Caco-2 (cell line): ENCODE data around the gene ST3GAL3. TPM values are rescaled to one million over a fixed set of nuclear protein-coding genes. Genes with fewer than 3 reads are reported as not detected.

Experiments
- BruUV-seq: library from RNA; stranded (reverse); fragments of 400-500 nt; replicated peaks from 2 replicates; lab custom pipeline; 2021; lab: Mats Ljungman, UMichigan
- CTCF ChIA-PET: fragments of 300-600 bp; sonication (Branson Sonifier 250); formaldehyde crosslinking; loops from one replicate; lab custom pipeline; 2022; ENCODE audit warnings: antibody characterized with exemption; lab: Charles Lee
- POLR2A ChIA-PET: fragments of 300-600 bp; sonication (Branson Sonifier 250); formaldehyde crosslinking; loops from one replicate; lab custom pipeline; 2022; ENCODE audit warnings: antibody characterized with exemption; lab: Charles Lee
- DNase-seq, 2 experiments: peaks; one replicate each; pipeline versions ENCODE4 v3.0.0 to v3.0.0-alpha.2; 2020 to 2022
- H3K27me3 ChIP-seq: replicated peaks from 2 replicates; pipeline ENCODE4 v1.6.0; 2011; ENCODE audit warnings: low read length; ENCODE audit not compliant: control insufficient read depth, insufficient read depth
- H3K36me3 ChIP-seq: 2 replicates; pipeline ENCODE4 v1.5.1; 2011; ENCODE audit warnings: low read length; ENCODE audit not compliant: control insufficient read depth, insufficient read depth
- H3K4me1 ChIP-seq: fragments of 250-450 bp; sonication (Bioruptor Pico); 2 replicates; pipeline ENCODE4 v1.5.1; 2020; ENCODE audit warnings: mild to moderate bottlenecking
- H3K4me3 ChIP-seq: 2 replicates; pipeline ENCODE4 v1.5.1; 2011; ENCODE audit warnings: low read depth, mild to moderate bottlenecking, control low read depth, low read length
- H3K9me3 ChIP-seq: fragments of 250-450 bp; sonication (Bioruptor Pico); 2 replicates; pipeline ENCODE4 v1.5.1; 2020; ENCODE audit warnings: mild to moderate bottlenecking, moderate library complexity
- H3K27ac Mint-ChIP-seq: one replicate; pipeline ENCODE4 v1.8.0; 2022; ENCODE audit warnings: mixed read lengths; ENCODE audit not compliant: unreplicated experiment
- H3K27me3 Mint-ChIP-seq: one replicate; pipeline ENCODE4 v1.8.0; 2022; ENCODE audit warnings: mixed read lengths; ENCODE audit not compliant: insufficient read depth, unreplicated experiment
- H3K36me3 Mint-ChIP-seq: one replicate; pipeline ENCODE4 v1.8.0; 2022; ENCODE audit warnings: mild to moderate bottlenecking, mixed read lengths; ENCODE audit not compliant: insufficient read depth, unreplicated experiment
- H3K4me1 Mint-ChIP-seq: one replicate; pipeline ENCODE4 v1.8.0; 2022; ENCODE audit warnings: low read depth, mixed read lengths; ENCODE audit not compliant: unreplicated experiment
- H3K4me3 Mint-ChIP-seq: one replicate; pipeline ENCODE4 v1.8.0; 2022; ENCODE audit warnings: mild to moderate bottlenecking, moderate library complexity, mixed read lengths; ENCODE audit not compliant: unreplicated experiment
- H3K9me3 Mint-ChIP-seq: one replicate; pipeline ENCODE4 v1.8.0; 2022; ENCODE audit warnings: mixed read lengths; ENCODE audit not compliant: unreplicated experiment
- CTCF ChIP-seq, 2 experiments: fragments of 200-600 bp in 1 of 2; IDR thresholded peaks; 1 replicate in 1 of 2; 2 replicates in 1 of 2; pipeline versions ENCODE4 v1.5.1 to v1.8.0; 2011 to 2022; ENCODE audit warnings: antibody characterized with exemption in 1 of 2, control low read depth in 1 of 2, inconsistent platforms in 1 of 2, low read depth in 1 of 2, low read length in 1 of 2, mild to moderate bottlenecking in 1 of 2, moderate library complexity in 1 of 2; ENCODE audit not compliant: insufficient read depth in 1 of 2, severe bottlenecking in 1 of 2, unreplicated experiment in 1 of 2
- intact Hi-C: fragments of 100-400 bp; cut with micrococcal nuclease; formaldehyde crosslinking; loops from one replicate; pipeline ENCODE4 v1.10.0; 2022; ENCODE audit not compliant: unreplicated experiment
- total RNA-seq: library from RNA; stranded (reverse); gene quantifications from 2 replicates; pipeline ENCODE4 v1.2.3, GENCODE V29; 2022

ST3GAL3 gene
- total RNA-seq, 1 experiment from 2014 or later: 5.6 TPM

DNA sequence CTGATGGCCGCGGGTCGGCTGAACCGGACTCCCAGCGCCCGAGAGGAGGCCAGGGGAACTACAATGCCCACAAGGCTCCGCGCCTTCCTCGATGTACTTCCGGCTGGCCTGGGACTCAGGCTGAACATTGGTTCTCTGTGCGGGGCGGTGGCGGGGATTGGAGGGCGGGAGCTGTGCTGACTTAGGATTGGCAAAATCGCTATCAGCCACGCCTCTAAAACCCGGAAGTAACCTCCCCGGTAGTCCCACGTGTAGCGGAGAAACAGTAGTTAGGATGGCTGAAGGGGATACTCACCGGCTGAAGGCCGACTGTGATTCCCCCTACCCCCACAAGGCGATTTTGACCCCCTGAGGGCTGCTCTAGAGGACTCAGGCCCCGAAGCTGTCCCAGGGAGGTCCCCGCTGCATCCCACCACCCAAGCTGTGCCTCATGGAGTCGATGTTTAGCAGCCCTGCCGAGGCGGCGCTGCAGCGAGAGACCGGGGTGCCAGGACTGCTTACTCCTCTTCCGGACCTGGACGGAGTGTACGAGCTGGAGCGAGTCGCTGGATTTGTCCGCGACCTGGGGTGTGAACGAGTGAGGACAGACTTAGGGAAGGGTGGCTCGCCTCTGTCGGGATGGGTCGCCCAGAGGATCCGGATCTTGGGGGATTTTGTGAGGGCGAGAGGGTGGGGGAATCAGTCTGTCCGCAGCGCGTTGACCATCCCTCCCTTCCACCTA, 262.6 kb downstream of the ST3GAL3 start, which contains the start of gene DPH2:
TSS of gene DPH2 (plus strand) at position 265 of the 721 bp plus-strand sequence. CDS start at position 431, 166 bp downstream.
- DNase-seq: peak; percentile 91 to 97
- TF ChIP-seq CTCF (IDR thresholded peaks at IDR 0.05; ENCODE audit: insufficient read depth in 1 of 2, low read depth in 1 of 2, low read length in 1 of 2, severe bottlenecking in 1 of 2, unreplicated experiment in 1 of 2): no peak
- Mint-ChIP-seq H3K4me3 (peak within 1 kb of the TSS; percentile 92), H3K27ac (peak within 1 kb of the TSS; percentile 84), H3K36me3 (peaks cover 12% of the 10 kb centered on the region), H3K27me3 (no peaks in the 10 kb centered on the region), H3K4me1 (no peaks in the 10 kb centered on the region), H3K9me3 (no peaks in the 10 kb centered on the region)
- CTCF ChIA-PET: interaction anchor here (1.0 to 1.2 kb wide), 4 partner anchors 24 to 207 kb away, joined by 3 to 5 read pairs (median 4); no protein-coding TSS in a partner anchor
- H3K36me3 ChIP-seq: peaks cover 1% of the 10 kb centered on the region; the same call in 1 of the 2 replicates
- intact Hi-C loops: loop anchor here (1.0 kb wide), 1 partner anchor 24 kb away; the partner anchor contains the start of gene IPO13
- no peaks in the 10 kb centered on the region for H3K9me3 ChIP-seq
- BruUV-seq: TSS peak; percentile 39
- POLR2A ChIA-PET: interaction anchor here (1.4 kb wide), 1 partner anchor 22 kb away, joined by 4 read pairs; no protein-coding TSS in a partner anchor
- H3K4me3 ChIP-seq: peak within 1 kb of the TSS; percentile 61
- no peaks in the 10 kb centered on the region for H3K27me3 ChIP-seq
- no peaks in the 10 kb centered on the region for H3K4me1 ChIP-seq

DNA sequence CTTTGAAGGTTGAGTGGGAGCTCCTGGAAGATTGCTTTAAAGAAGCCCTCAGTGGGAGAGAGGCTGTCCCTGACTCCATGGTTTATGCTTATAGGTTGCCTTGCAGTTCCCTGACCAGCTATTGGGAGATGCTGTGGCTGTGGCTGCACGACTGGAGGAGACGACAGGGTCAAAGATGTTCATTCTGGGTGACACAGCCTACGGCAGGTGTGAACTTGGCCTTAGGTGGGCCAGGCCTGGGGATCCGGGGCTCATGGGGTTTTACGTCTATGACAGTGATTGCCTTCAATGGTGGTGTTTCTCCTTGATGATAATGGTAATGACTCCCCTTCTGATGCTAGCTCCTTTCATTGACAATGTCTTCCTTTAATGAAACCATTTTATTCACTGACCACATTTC, 263.2 kb downstream of the ST3GAL3 start:
- BruUV-seq: no TSS peak
- H3K4me3 ChIP-seq: peak overlapping the region; percentile 61
- Mint-ChIP-seq H3K27ac (peak overlapping the region; percentile 84), H3K4me3 (peak overlapping the region; percentile 92), H3K9me3 (no peaks in the 10 kb centered on the region), H3K4me1 (no peaks in the 10 kb centered on the region), H3K27me3 (no peaks in the 10 kb centered on the region), H3K36me3 (peaks cover 18% of the 10 kb centered on the region)
- no peaks in the 10 kb centered on the region for H3K27me3 ChIP-seq
- intact Hi-C loops: no loop called here
- ChIA-PET CTCF (interaction anchor here (1.1 to 1.2 kb wide), 2 partner anchors 36 to 77 kb away, joined by 4 to 5 read pairs; no protein-coding TSS in a partner anchor), POLR2A (interaction anchor here (1.4 kb wide), 1 partner anchor 23 kb away, joined by 4 read pairs; no protein-coding TSS in a partner anchor)
- TF ChIP-seq CTCF (IDR thresholded peaks at IDR 0.05; ENCODE audit: insufficient read depth in 1 of 2, low read depth in 1 of 2, low read length in 1 of 2, severe bottlenecking in 1 of 2, unreplicated experiment in 1 of 2): no peak
- no peaks in the 10 kb centered on the region for H3K9me3 ChIP-seq
- H3K36me3 ChIP-seq: peaks cover 1% of the 10 kb centered on the region; the same call in 1 of the 2 replicates
- peaks cover under 1% of the 10 kb centered on the region; the same call in 1 of the 2 replicates for H3K4me1 ChIP-seq
- no peak for DNase-seq

DNA sequence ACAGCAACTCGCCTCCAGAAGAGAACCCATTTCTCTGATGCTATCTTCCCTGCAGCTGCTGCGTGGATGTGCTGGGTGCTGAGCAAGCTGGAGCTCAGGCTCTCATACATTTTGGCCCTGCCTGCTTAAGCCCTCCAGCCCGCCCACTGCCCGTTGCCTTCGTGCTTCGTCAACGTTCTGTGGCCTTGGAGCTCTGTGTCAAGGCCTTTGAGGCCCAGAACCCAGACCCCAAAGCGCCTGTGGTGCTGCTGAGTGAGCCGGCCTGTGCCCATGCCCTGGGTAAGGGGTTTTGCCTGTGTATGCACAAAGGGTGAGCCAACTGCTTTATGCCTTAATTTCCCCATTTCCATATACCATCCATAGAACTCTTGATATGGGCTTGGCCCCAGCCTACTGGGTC, 263.6 kb downstream of the ST3GAL3 start:
- peak overlapping the region; percentile 92 for H3K4me3 Mint-ChIP-seq
- Histone ChIP-seq H3K36me3 (peaks cover 1% of the 10 kb centered on the region; the same call in 1 of the 2 replicates), H3K27me3 (no peaks in the 10 kb centered on the region), H3K4me3 (peak overlapping the region; percentile 61), H3K9me3 (no peaks in the 10 kb centered on the region), H3K4me1 (peaks cover 4% of the 10 kb centered on the region)
- H3K27ac Mint-ChIP-seq: no peak overlapping the region
- no TSS peak for BruUV-seq
- intact Hi-C loops: no loop called here
- no peaks in the 10 kb centered on the region for H3K9me3 Mint-ChIP-seq
- TF ChIP-seq CTCF (IDR thresholded peaks at IDR 0.05; ENCODE audit: insufficient read depth in 1 of 2, low read depth in 1 of 2, low read length in 1 of 2, severe bottlenecking in 1 of 2, unreplicated experiment in 1 of 2): no peak
- no peaks in the 10 kb centered on the region for H3K4me1 Mint-ChIP-seq
- CTCF ChIA-PET: interaction anchor here (1.1 to 1.2 kb wide), 2 partner anchors 36 to 77 kb away, joined by 4 to 5 read pairs; no protein-coding TSS in a partner anchor
- POLR2A ChIA-PET: no interaction called here
- H3K27me3 Mint-ChIP-seq: no peaks in the 10 kb centered on the region
- no peak for DNase-seq
- peaks cover 18% of the 10 kb centered on the region for H3K36me3 Mint-ChIP-seq
